KOPT-K1 (cell line): ENCODE data around the gene IL6R.
A peak's percentile ranks its signal among the peaks of the same experiment; 100 is the strongest.
"Not testable (repeated sequence)": the region's sequence is repeated elsewhere in the genome, so short reads cannot be mapped to it uniquely, and the experiment has no call there.

ENCODE experiments used
- H3K27ac ChIP-seq: fragments of 200-600 bp; sonication (generic); 2 replicates; pipeline ENCODE4 v1.5.1; 2016; ENCODE audit warnings: antibody characterized with exemption, mild to moderate bottlenecking, low read depth, low read length; ENCODE audit not compliant: poor library complexity, severe bottlenecking
- H3K36me3 ChIP-seq: fragments of 200-600 bp; sonication (generic); 2 replicates; pipeline ENCODE4 v1.5.1; 2017; ENCODE audit warnings: antibody characterized with exemption, mild to moderate bottlenecking, low read length, moderate library complexity; ENCODE audit not compliant: insufficient read depth
- H3K9me3 ChIP-seq: fragments of 200-600 bp; sonication (generic); 2 replicates; pipeline ENCODE4 v1.5.1; 2017; ENCODE audit warnings: antibody characterized with exemption, low read length, mild to moderate bottlenecking; ENCODE audit not compliant: insufficient read depth, poor library complexity, severe bottlenecking

IL6R gene

DNA sequence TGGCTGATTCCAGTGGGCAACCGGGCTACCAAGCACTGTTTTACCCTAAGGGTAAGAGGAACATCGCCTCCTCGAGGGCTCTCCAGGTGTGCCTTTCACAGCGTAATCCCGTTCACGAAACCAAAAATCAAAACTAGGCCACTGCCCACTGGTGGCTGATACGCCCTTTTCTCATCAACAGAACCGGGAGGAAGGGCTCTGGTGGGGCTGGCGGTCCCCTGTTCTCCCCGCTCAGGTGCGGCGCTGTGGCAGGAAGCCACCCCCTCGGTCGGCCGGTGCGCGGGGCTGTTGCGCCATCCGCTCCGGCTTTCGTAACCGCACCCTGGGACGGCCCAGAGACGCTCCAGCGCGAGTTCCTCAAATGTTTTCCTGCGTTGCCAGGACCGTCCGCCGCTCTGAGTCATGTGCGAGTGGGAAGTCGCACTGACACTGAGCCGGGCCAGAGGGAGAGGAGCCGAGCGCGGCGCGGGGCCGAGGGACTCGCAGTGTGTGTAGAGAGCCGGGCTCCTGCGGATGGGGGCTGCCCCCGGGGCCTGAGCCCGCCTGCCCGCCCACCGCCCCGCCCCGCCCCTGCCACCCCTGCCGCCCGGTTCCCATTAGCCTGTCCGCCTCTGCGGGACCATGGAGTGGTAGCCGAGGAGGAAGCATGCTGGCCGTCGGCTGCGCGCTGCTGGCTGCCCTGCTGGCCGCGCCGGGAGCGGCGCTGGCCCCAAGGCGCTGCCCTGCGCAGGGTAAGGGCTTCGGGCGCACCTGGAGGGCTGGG is at the start of gene IL6R:
IL6R (plus strand) TSS at position 360 of the 763 bp plus-strand sequence; CDS start at position 647, 287 bp downstream.
- no peaks in the 10 kb centered on the region for H3K36me3 ChIP-seq
- no peak within 1 kb of the TSS for H3K27ac ChIP-seq
- no peaks in the 10 kb centered on the region for H3K9me3 ChIP-seq

- Histone ChIP-seq H3K27ac (no peak overlapping the region), H3K36me3 (no peaks in the 10 kb centered on the region), H3K9me3 (no peaks in the 10 kb centered on the region)
These were observed 46.6 kb upstream of the IL6R start for GRCh38 chr1:154358519-154358918.

DNA sequence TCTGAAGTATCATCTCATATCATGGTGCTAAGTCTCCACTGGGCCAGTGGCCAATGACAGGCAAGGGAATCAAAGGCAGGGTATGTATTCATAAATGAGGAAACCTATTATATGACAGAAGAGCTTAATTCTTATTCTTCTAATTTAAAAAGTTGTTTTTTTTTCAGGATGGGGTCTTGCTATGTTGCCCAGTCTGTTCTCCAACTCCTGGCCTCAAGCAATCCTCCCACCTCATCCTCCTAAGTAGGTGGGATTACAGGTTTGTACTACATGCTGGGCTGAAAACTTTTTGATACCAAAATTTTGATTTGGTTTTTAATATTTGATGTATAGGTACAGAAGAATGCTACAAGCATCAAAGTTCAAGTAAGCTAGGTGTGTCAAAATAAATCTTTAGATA is 44.9 kb upstream of the IL6R start:
- no peak overlapping the region for H3K27ac ChIP-seq
- H3K9me3 ChIP-seq, result no peaks in the 10 kb centered on the region
- H3K36me3 ChIP-seq, result no peaks in the 10 kb centered on the region

DNA sequence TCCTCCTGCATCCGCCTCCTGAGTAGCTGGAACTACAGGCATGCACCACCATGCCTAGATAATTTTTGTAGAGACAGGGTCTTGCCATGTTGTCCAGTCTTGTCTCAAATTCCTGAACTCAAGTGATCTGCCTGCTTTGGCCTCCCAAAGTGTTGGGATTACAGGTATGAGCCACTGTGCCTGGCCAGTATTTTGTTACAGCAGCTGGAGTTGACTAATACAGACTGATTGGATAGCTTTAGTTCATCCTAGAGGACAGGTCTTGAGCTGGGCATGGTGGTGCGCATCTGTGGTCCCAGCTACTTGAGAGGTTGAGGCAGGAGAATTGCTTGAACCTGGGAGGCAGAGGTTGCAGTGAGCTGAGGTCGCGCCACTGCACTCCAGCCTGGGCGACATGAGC is 44.3 kb upstream of the IL6R start:
- not testable (repeated sequence) for H3K9me3 ChIP-seq, H3K27ac ChIP-seq

GRCh38 chr1:154361357-154361756 is 43.8 kb upstream of the IL6R start:
- H3K36me3 ChIP-seq, result no peaks in the 10 kb centered on the region
- no peak overlapping the region for H3K27ac ChIP-seq
- H3K9me3 ChIP-seq, result no peaks in the 10 kb centered on the region

More for the DNA sequence above, 44.3 kb upstream of the IL6R start:
- H3K36me3 ChIP-seq, result not testable (repeated sequence)

DNA sequence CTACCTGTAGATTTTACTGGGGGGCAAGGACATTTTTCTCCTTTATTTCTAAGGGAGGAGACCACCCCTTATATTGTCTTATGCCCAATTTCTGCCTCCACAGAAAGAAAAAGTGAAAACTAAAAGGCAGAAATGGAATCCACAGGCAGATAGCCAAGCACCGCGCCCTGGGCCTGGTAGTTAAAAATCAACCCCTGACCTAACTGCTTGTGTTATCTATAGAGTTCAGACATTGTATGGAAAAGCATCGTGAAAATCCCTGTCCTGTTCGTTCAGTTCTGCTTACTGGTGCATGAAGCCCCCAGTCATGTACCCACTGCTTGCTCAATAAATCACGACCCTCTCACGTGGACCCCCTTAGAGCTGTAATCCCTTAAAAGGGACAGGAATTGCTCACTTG is 33.7 kb upstream of the IL6R start:
- no peak overlapping the region for H3K27ac ChIP-seq
- H3K9me3 ChIP-seq, result no peaks in the 10 kb centered on the region
- H3K36me3 ChIP-seq, result no peaks in the 10 kb centered on the region

DNA sequence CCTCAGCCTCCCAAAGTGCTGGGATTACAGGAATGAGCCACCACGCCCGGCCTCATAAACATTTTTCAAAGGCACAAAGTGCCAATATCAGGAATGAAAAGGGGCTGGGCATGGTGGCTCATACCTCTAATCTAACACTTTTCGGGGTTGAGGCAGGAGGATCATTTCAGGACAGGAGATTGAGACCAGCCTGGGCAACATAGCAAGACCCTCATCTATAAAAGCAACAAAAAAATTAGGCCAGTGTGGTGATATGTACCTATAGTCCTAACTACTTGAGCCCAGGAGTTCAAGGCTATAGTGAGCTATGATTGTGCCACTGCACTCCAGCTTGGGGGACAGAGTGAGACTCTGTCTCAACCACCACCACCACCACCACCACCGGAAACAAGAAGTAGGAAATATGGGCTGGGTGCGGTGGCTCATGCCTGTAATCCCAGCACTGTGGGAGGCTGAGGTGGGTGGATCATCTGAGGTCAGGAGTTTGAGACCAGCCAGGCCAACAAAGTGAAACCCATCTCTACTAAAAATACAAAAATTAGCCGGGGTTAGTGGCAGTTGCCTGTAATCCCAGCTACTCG is 31.3 kb upstream of the IL6R start:
- H3K36me3 ChIP-seq, H3K27ac ChIP-seq, H3K9me3 ChIP-seq: not testable (repeated sequence)

DNA sequence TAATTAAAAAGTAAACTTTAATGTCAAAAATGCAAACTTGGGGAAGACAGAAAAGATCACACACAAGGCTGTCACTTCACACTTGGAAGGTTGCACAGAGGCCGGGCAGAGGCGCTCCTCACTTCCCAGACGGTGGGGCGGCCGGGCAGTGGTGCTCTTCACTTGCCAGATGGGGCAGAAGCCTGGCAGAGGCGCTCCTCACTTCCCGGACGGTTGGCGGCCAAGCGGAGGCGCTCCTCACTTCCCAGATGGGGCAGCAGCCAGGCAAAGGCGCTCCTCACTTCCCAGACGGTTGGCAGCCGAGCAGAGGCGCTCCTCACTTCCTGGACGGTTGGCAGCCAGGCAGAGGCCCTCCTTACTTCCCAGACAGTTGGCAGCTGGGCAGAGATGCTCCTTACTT is 25.8 kb upstream of the IL6R start:
- Histone ChIP-seq H3K27ac (no peak overlapping the region), H3K36me3 (no peaks in the 10 kb centered on the region), H3K9me3 (no peaks in the 10 kb centered on the region)

DNA sequence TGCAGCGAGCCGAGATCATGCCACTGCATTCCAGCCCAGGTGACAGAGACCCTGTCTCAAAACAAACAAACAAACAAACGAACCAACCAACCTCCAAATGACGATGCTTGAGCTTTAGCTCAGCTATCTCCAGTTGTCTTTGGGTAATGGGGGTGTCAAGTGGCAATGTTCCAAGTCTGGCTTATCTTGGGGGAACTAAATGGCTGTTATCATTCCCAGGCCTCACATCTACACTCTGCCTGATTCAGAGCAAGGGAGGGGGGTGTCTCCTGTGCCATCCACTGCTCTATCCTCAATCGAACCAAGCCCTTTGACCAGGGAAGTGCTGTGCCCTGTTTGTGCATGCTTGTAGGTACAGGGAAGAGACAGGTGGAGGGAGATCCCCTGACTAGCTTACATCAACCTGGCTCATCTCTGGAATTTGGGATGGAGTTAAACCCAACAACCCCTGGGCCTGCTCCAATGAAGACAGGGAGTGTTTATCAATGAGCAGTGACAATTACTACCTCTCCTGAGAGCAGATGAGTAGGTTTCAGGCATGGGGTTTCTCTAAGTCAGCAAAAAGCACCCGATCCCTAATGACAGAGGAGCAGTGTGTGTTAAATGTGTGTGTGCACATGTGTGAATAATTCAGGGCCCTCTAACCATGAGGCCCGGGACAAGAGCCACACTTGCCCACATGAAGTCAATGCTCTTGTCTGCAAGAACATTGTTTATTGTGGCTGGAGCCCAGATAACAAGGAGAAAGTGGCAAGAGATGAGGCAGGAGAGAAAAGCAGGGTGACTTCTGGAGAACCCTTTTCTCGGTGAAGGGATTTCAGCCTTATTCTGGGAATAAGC is 20.3 kb upstream of the IL6R start:
- Histone ChIP-seq H3K27ac (no peak overlapping the region), H3K36me3 (no peaks in the 10 kb centered on the region), H3K9me3 (no peaks in the 10 kb centered on the region)

DNA sequence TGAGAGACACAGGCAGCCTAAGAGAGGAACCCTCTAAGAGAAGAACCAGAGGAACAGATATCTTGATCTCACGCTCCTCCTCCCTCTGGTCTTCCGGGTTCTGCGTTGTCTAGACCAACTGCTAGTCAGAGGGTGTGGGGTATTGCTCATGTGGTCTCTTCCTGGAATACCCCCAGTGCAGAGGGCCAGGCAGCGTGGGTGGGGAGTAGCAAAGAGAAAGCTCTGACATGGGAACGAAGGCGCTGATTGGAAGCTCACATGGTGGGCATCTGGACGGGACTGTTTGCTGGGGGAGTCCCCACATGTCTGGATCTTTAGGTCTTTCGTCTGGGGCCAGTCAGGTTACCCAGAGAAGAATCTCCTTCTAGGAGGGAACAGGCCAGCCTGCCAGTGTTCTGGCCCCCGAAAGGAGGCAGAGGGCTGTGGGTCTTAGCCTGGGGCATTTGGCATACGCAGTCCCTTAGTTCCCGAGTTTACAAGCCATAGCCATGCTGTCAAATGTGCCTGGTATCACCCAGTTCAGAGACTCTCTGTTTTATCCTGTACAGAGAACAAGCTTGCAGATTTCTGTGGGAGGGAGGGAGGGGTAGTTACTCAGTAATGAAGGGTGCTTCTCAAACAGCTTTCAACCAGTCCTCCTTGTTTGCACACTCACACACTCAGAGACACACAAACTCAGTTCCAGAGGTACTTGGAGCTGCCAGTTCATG is 18.3 kb upstream of the IL6R start:
- Histone ChIP-seq H3K36me3 (no peaks in the 10 kb centered on the region), H3K27ac (peak overlapping the region; percentile 51), H3K9me3 (no peaks in the 10 kb centered on the region)

- H3K27ac ChIP-seq, result no peak overlapping the region
- no peaks in the 10 kb centered on the region for H3K9me3 ChIP-seq
- H3K36me3 ChIP-seq, result no peaks in the 10 kb centered on the region
These were observed 13.9 kb upstream of the IL6R start for GRCh38 chr1:154391086-154391770.

GRCh38 chr1:154398141-154398540 is 7.0 kb upstream of the IL6R start:
- Histone ChIP-seq H3K36me3 (no peaks in the 10 kb centered on the region), H3K27ac (no peak overlapping the region)

GRCh38 chr1:154398678-154399077 is 6.5 kb upstream of the IL6R start:
- Histone ChIP-seq H3K36me3 (no peaks in the 10 kb centered on the region), H3K9me3 (no peaks in the 10 kb centered on the region), H3K27ac (no peak overlapping the region)

More at GRCh38 chr1:154398141-154398540, 7.0 kb upstream of the IL6R start:
- H3K9me3 ChIP-seq, result no peaks in the 10 kb centered on the region

GRCh38 chr1:154400381-154400801 is 4.8 kb upstream of the IL6R start:
- no peaks in the 10 kb centered on the region for H3K36me3 ChIP-seq
- H3K27ac ChIP-seq, result no peak overlapping the region

More at GRCh38 chr1:154400381-154400801, 4.8 kb upstream of the IL6R start:
- H3K9me3 ChIP-seq, result no peaks in the 10 kb centered on the region
